ENCODE data around the gene ADGRL3. TPM values are rescaled to one million over a fixed set of nuclear protein-coding genes. Genes with fewer than 3 reads are reported as not detected.

Gene ADGRL3
- total and polyA plus RNA-seq, 7 donors, result 0.06 to 2.8 (median 0.42) TPM

DNA sequence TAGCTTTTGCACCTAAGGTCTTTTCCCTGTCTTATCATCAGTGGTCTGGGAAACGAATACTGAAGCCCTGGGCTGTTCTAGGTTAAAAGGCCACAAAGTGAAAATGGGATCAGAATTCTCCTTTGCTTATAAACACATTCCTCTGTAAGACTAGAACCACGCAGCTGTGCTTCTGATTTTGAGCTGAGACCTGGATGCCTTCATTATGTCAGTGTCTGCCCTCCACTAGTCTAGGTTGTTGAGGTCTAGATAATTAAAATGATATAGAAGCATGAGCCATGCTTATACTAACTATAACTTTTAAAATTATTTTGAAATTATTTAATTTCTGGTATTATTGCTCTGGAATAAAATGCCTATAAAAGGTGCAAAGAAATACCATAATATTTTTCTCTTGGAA is 403.9 kb downstream of the ADGRL3 start:
- H3K4me3 ChIP-seq, result no peak overlapping the region
- TF ChIP-seq, protein P1, sequence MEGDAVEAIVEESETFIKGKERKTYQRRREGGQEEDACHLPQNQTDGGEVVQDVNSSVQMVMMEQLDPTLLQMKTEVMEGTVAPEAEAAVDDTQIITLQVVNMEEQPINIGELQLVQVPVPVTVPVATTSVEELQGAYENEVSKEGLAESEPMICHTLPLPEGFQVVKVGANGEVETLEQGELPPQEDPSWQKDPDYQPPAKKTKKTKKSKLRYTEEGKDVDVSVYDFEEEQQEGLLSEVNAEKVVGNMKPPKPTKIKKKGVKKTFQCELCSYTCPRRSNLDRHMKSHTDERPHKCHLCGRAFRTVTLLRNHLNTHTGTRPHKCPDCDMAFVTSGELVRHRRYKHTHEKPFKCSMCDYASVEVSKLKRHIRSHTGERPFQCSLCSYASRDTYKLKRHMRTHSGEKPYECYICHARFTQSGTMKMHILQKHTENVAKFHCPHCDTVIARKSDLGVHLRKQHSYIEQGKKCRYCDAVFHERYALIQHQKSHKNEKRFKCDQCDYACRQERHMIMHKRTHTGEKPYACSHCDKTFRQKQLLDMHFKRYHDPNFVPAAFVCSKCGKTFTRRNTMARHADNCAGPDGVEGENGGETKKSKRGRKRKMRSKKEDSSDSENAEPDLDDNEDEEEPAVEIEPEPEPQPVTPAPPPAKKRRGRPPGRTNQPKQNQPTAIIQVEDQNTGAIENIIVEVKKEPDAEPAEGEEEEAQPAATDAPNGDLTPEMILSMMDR (IDR thresholded peaks at IDR 0.05), result no peak
- H3K36me3 ChIP-seq (ENCODE audit: insufficient read depth in 1 of 2, low read depth in 1 of 2), result no peaks in the 10 kb centered on the region
- H3K27me3 ChIP-seq (ENCODE audit: insufficient read depth in 3 of 3, low read length in 2 of 3), result no peaks in the 10 kb centered on the region
- WGBS, 3 donors, result 45 to 55% (median 53%) methylated on average over 2 of the region's 2 CpGs
- intact Hi-C loops (cut with DNase I), result no loop called here
- ATAC-seq, result no peak
- no peaks in the 10 kb centered on the region for H3K4me1 ChIP-seq
- H3K27ac ChIP-seq, result no peak overlapping the region
- DNase-seq, result no peak
- H3K9me3 ChIP-seq, result no peaks in the 10 kb centered on the region

DNA sequence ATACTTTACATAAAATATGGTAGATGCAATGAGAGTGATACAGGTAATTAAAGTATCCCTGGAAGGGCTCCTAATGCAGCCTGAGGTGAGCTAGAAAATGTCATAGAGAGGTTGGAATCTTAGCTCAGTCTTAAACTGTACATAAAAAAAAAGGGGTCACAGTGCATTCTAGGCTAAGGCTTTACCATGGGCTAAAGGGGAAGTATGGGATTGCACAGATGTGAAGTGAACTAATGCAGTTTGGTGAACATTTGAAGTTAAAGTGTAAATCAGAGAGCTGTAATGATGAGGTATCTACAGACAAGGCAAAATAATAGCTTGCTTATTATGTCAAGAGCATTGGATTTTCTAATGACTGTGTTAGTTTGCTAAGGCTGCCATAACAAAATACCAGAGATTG is 405.9 kb downstream of the ADGRL3 start:
- intact Hi-C loops (cut with DNase I), result no loop called here
- H3K9me3 ChIP-seq, result no peaks in the 10 kb centered on the region
- ATAC-seq (no peak), DNase-seq (no peak)
- H3K27me3 ChIP-seq (ENCODE audit: insufficient read depth in 3 of 3, low read length in 2 of 3), result no peaks in the 10 kb centered on the region
- no peak overlapping the region for H3K27ac ChIP-seq
- no peak overlapping the region for H3K4me3 ChIP-seq
- TF ChIP-seq, protein P1 (IDR thresholded peaks at IDR 0.05), result no peak
- H3K4me1 ChIP-seq, result no peaks in the 10 kb centered on the region
- H3K36me3 ChIP-seq (ENCODE audit: insufficient read depth in 1 of 2, low read depth in 1 of 2), result no peaks in the 10 kb centered on the region

DNA sequence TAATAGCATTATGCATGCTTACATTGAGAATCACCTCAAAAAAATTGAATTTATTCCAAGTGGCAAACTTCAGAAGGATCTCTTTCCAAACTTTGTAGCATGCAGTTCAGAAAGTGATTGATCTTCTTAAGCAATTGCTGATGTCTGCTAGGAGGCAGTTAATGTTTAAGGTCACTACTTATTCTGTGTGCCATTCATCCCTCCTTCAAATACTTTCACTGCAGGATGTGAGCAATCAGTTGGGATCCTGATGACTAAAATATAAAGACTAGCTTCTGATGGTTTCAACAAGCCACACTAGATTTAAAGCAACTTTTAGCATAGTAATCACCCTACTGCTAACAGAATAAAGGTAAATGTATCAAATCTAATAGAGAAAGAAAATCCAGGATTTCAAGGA is 414.1 kb downstream of the ADGRL3 start:
- H3K27me3 ChIP-seq (ENCODE audit: insufficient read depth in 3 of 3, low read length in 2 of 3), result no peaks in the 10 kb centered on the region
- TF ChIP-seq, protein P1 (IDR thresholded peaks at IDR 0.05), result no peak
- no peak overlapping the region for H3K27ac ChIP-seq
- no peak overlapping the region for H3K4me3 ChIP-seq
- intact Hi-C loops (cut with DNase I), result no loop called here
- DNase-seq (no peak), ATAC-seq (no peak)
- no peaks in the 10 kb centered on the region for H3K4me1 ChIP-seq
- no peaks in the 10 kb centered on the region for H3K9me3 ChIP-seq
- no peaks in the 10 kb centered on the region for H3K36me3 ChIP-seq (ENCODE audit: insufficient read depth in 1 of 2, low read depth in 1 of 2)

DNA sequence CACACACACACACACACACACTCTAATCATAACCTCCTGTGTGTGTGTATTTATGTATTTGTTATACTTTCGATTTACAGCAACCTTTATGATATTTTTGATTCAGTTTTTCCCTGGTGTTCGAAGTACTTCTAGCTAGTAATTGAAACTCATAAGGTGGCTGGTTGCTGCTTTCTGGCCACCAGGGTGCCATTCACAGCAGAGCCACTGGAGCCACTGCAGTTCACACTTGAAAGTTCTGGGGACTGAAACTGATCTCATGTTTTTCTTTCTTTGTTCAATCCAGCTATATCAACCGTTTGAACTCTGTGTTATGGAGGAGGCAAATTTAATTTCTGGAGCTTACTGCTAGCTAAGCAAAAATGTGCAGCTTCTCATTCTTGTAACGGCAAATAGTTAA is 419.4 kb downstream of the ADGRL3 start:
- H3K9me3 ChIP-seq, result no peaks in the 10 kb centered on the region
- 54 to 61% (median 58%) methylated on average over 4 of the region's 4 CpGs for WGBS, 3 donors
- no peak overlapping the region for H3K4me3 ChIP-seq
- TF ChIP-seq, protein P1 (IDR thresholded peaks at IDR 0.05), result no peak
- DNase-seq (no peak), ATAC-seq (no peak)
- H3K36me3 ChIP-seq (ENCODE audit: insufficient read depth in 1 of 2, low read depth in 1 of 2), result no peaks in the 10 kb centered on the region
- H3K27me3 ChIP-seq (ENCODE audit: insufficient read depth in 3 of 3, low read length in 2 of 3), result no peaks in the 10 kb centered on the region
- H3K27ac ChIP-seq, result no peak overlapping the region
- intact Hi-C loops (cut with DNase I), result no loop called here
- H3K4me1 ChIP-seq, result no peaks in the 10 kb centered on the region

DNA sequence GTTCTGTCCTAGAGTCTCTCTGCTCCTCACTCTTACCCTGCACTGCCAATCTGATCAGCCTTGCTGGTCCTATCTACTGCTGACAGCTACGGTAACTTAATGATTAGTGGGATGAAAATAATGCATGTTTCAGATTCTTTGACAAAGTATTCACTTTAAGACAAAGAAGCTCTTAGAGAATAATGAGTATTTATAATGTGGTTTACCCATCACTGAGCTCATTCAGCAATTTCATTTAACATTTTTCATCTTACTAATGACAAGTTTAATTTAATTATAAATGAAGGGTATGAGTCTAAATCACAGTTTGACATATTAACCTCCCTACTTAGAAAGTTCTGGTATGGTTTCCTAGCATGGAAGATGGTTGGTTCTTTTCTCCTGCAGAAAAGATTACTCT is 428.2 kb downstream of the ADGRL3 start:
- Histone ChIP-seq H3K4me3 (no peak overlapping the region), H3K27ac (no peak overlapping the region), H3K9me3 (no peaks in the 10 kb centered on the region), H3K36me3 (ENCODE audit: insufficient read depth in 1 of 2, low read depth in 1 of 2) (no peaks in the 10 kb centered on the region), H3K4me1 (no peaks in the 10 kb centered on the region), H3K27me3 (ENCODE audit: insufficient read depth in 3 of 3, low read length in 2 of 3) (no peaks in the 10 kb centered on the region)
- intact Hi-C loops (cut with DNase I), result no loop called here
- WGBS, 3 donors, result 78 to 91% (median 86%) methylated on average over 1 of the region's 1 CpG
- no peak for DNase-seq
- no peak for ATAC-seq
- TF ChIP-seq, protein P1 (IDR thresholded peaks at IDR 0.05), result no peak

All from psoas muscle (tissue), 8 donors.